Panc1 (cell line): ENCODE measurements around the gene RPS2. TPM values are rescaled to one million over a fixed set of nuclear protein-coding genes. Genes with fewer than 3 reads are reported as not detected.
A peak's percentile ranks its signal among the peaks of the same experiment; 100 is the strongest.

Experiments
- ATAC-seq: fragments of 200-7000 bp; cut with Tn5 transposase; 2 replicates; pipeline ENCODE4 v1.9.1; 2020; ENCODE audit warnings: mild to moderate bottlenecking, moderate library complexity
- BruUV-seq: library from RNA; stranded (reverse); fragments of 400-500 nt; replicated peaks from 2 replicates; lab custom pipeline; 2021; lab: Mats Ljungman, UMichigan
- CTCF ChIA-PET: fragments of 300-600 bp; sonication (Branson Sonifier 250); formaldehyde crosslinking; loops from one replicate; lab custom pipeline; 2022; ENCODE audit warnings: antibody characterized with exemption; lab: Charles Lee
- POLR2A ChIA-PET: fragments of 300-600 bp; sonication (Branson Sonifier 250); formaldehyde crosslinking; loops from one replicate; lab custom pipeline; 2022; ENCODE audit warnings: antibody characterized with exemption; lab: Charles Lee
- DNase-seq: peaks from one replicate; pipeline ENCODE4 v3.0.0-alpha.2; 2010; ENCODE audit warnings: low read depth, low spot score
- H3K27ac ChIP-seq: 2 replicates; pipeline ENCODE4 v1.5.1; 2011; ENCODE audit warnings: mild to moderate bottlenecking, low read length, inconsistent platforms
- H3K27me3 ChIP-seq: fragments of 200-500 bp; sonication (Bioruptor generic); 2 replicates; pipeline ENCODE4 v1.6.0; 2014; ENCODE audit warnings: low read length, inconsistent platforms; ENCODE audit not compliant: control insufficient read depth, insufficient read depth
- H3K36me3 ChIP-seq: fragments of 200-500 bp; sonication (Bioruptor generic); 2 replicates; pipeline ENCODE4 v1.5.1; 2014; ENCODE audit warnings: inconsistent platforms, mild to moderate bottlenecking, low read length, moderate library complexity; ENCODE audit not compliant: control insufficient read depth, insufficient read depth
- H3K4me1 ChIP-seq: 2 replicates; pipeline ENCODE4 v1.5.1; 2011; ENCODE audit warnings: inconsistent platforms, mild to moderate bottlenecking, low read length, moderate library complexity; ENCODE audit not compliant: control insufficient read depth, insufficient read depth
- H3K4me3 ChIP-seq, 2 experiments: 2 replicates each; pipeline ENCODE4 v1.5.1; 2011 to 2012; ENCODE audit warnings: low read depth in 2 of 2, low read length in 2 of 2, mild to moderate bottlenecking in 2 of 2, inconsistent platforms in 1 of 2, moderate library complexity in 1 of 2
- H3K9me3 ChIP-seq: fragments of 200-500 bp; sonication (Bioruptor generic); 2 replicates; pipeline ENCODE4 v1.5.1; 2014; ENCODE audit warnings: low read depth, mild to moderate bottlenecking, inconsistent platforms, low read length, moderate library complexity; ENCODE audit not compliant: control insufficient read depth, insufficient read depth
- CTCF ChIP-seq: fragments of 450-650 bp; IDR thresholded peaks from 2 replicates; pipeline ENCODE4 v1.5.1; 2017; ENCODE audit warnings: mild to moderate bottlenecking
- POLR2AphosphoS5 ChIP-seq: IDR thresholded peaks from 2 replicates; pipeline ENCODE4 v1.6.1; 2012; ENCODE audit warnings: mild to moderate bottlenecking, low read depth, low read length, moderate library complexity
- REST ChIP-seq, 2 experiments: IDR thresholded peaks; 2 replicates each; pipeline ENCODE4 v1.6.1; 2011 to 2012; ENCODE audit warnings: low read depth in 2 of 2, control low read depth in 1 of 2, low read length in 1 of 2, mild to moderate bottlenecking in 1 of 2, moderate library complexity in 1 of 2; ENCODE audit not compliant: insufficient read depth in 1 of 2
- SIN3A ChIP-seq: IDR thresholded peaks from 2 replicates; pipeline ENCODE4 v1.6.1; 2012; ENCODE audit warnings: low read depth, mild to moderate bottlenecking, low read length, moderate library complexity, borderline replicate concordance; ENCODE audit not compliant: insufficient read depth
- TCF7L2 ChIP-seq: IDR thresholded peaks from 2 replicates; pipeline ENCODE4 v1.6.1; 2011; ENCODE audit warnings: mild to moderate bottlenecking, low read depth, low read length, inconsistent platforms
- in situ Hi-C: cut with HindIII; loops from 2 replicates; pipeline ENCODE4 v1.10.0; 2016; ENCODE audit warnings: low sequenced_read_pairs, low pct_unique_long_range_greater_than_20kb
- intact Hi-C: fragments of 100-400 bp; cut with micrococcal nuclease; formaldehyde crosslinking; loops from one replicate; pipeline ENCODE4 v1.10.0; 2022; ENCODE audit not compliant: unreplicated experiment
- total RNA-seq: library from RNA; stranded (reverse); gene quantifications from one replicate; pipeline ENCODE4 v1.2.1, GENCODE V29; 2021; ENCODE audit not compliant: unreplicated experiment

Gene RPS2
- total RNA-seq, 1 experiment from 2014 or later, result 2,794 TPM

GRCh38 chr16:1991135-1991551 is 26.5 kb upstream of the RPS2 start:
- no peak for DNase-seq
- H3K4me3 ChIP-seq, result peak overlapping the region in 1 of 2 experiments; percentile 67; a peak in 1 of 4 replicates
- in situ Hi-C loops (no loop called here), intact Hi-C loops (no loop called here)
- CTCF ChIA-PET, result no interaction called here
- no peaks in the 10 kb centered on the region for H3K36me3 ChIP-seq
- BruUV-seq, result no TSS peak
- POLR2A ChIA-PET, result interaction anchor here (0.6 kb wide), 1 partner anchor 50 kb away, joined by 5 read pairs; no protein-coding TSS in a partner anchor
- no peak for TF ChIP-seq TCF7L2
- TF ChIP-seq POLR2AphosphoS5, result no peak
- no peak for TF ChIP-seq CTCF
- no peak for TF ChIP-seq REST (IDR thresholded peaks at IDR 0.05; ENCODE audit: insufficient read depth in 1 of 2, low read depth in 2 of 2, low read length in 1 of 2)
- TF ChIP-seq SIN3A, result no peak
- ATAC-seq, result no peak
- H3K27ac ChIP-seq, result no peak overlapping the region
- H3K9me3 ChIP-seq, result no peaks in the 10 kb centered on the region
- H3K27me3 ChIP-seq, result no peaks in the 10 kb centered on the region
- peaks cover 15% of the 10 kb centered on the region; the same call in 1 of the 2 replicates for H3K4me1 ChIP-seq

- peak; percentile 13; the same call in 1 of the 2 replicates for ATAC-seq
- no peak for DNase-seq
- no TSS peak for BruUV-seq
- no peaks in the 10 kb centered on the region for H3K36me3 ChIP-seq
- peaks cover 18% of the 10 kb centered on the region for H3K4me1 ChIP-seq
- ChIA-PET POLR2A (interaction anchor here (0.6 kb wide), 1 partner anchor 51 kb away, joined by 5 read pairs; no protein-coding TSS in a partner anchor), CTCF (no interaction called here)
- in situ Hi-C loops (no loop called here), intact Hi-C loops (no loop called here)
- peak overlapping the region; percentile 61; the same call in 1 of the 2 replicates for H3K27ac ChIP-seq
- H3K27me3 ChIP-seq, result no peaks in the 10 kb centered on the region
- TF ChIP-seq SIN3A, result no peak
- no peak for TF ChIP-seq TCF7L2
- no peak for TF ChIP-seq CTCF
- TF ChIP-seq POLR2AphosphoS5, result no peak
- no peak for TF ChIP-seq REST (IDR thresholded peaks at IDR 0.05; ENCODE audit: insufficient read depth in 1 of 2, low read depth in 2 of 2, low read length in 1 of 2)
- H3K4me3 ChIP-seq, result peak overlapping the region; percentile 50 to 67
- H3K9me3 ChIP-seq, result no peaks in the 10 kb centered on the region
These were observed 25.9 kb upstream of the RPS2 start for GRCh38 chr16:1990351-1991134.
